ENCODE results near the gene BNIP3.

Gene BNIP3

GRCh38 chr10:131996466-131997365 is 15.0 kb upstream of the BNIP3 start:
- no peaks in the 10 kb centered on the region for H3K4me1 ChIP-seq (ENCODE audit: control insufficient read depth, low read length)
- no peaks in the 10 kb centered on the region for H3F3A ChIP-seq (ENCODE audit: control insufficient read depth, insufficient read depth)
- H3K36me3 ChIP-seq (ENCODE audit: control insufficient read depth, low read length), result no peaks in the 10 kb centered on the region
- no peaks in the 10 kb centered on the region for H3K9me2 ChIP-seq (replicated peaks; ENCODE audit: control insufficient read depth, low read length)
- no peak overlapping the region for H3K4me2 ChIP-seq (ENCODE audit: low read length)
- H3K27me3 ChIP-seq (ENCODE audit: control insufficient read depth, low read length), result no peaks in the 10 kb centered on the region
- no peak for TF ChIP-seq CTCF (IDR thresholded peaks at IDR 0.05; ENCODE audit: low read depth, low read length, poor library complexity, severe bottlenecking)
- no peak for TF ChIP-seq EZH2phosphoT487 (IDR thresholded peaks at IDR 0.05; ENCODE audit: borderline replicate concordance, low read length)
- H4K20me1 ChIP-seq (ENCODE audit: control insufficient read depth, insufficient read depth, low read depth, low read length), result no peaks in the 10 kb centered on the region
- no peaks in the 10 kb centered on the region for H3K79me2 ChIP-seq (ENCODE audit: control insufficient read depth, low read length)
- H3K4me3 ChIP-seq (ENCODE audit: low read length), result no peak overlapping the region
- H3K9me3 ChIP-seq (ENCODE audit: control insufficient read depth, insufficient read depth, low read length), result no peaks in the 10 kb centered on the region
- no peak overlapping the region for H3K27ac ChIP-seq (ENCODE audit: low read depth, low read length)

GRCh38 chr10:131994435-131994834 is 12.7 kb upstream of the BNIP3 start:
- TF ChIP-seq EZH2phosphoT487 (IDR thresholded peaks at IDR 0.05; ENCODE audit: borderline replicate concordance, low read length) (no peak), CTCF (IDR thresholded peaks at IDR 0.05; ENCODE audit: low read depth, low read length, poor library complexity, severe bottlenecking) (no peak)
- H3K36me3 ChIP-seq (ENCODE audit: control insufficient read depth, low read length), result no peaks in the 10 kb centered on the region
- no peaks in the 10 kb centered on the region for H3K79me2 ChIP-seq (ENCODE audit: control insufficient read depth, low read length)
- H3K4me1 ChIP-seq (ENCODE audit: control insufficient read depth, low read length), result no peaks in the 10 kb centered on the region
- no peaks in the 10 kb centered on the region for H4K20me1 ChIP-seq (ENCODE audit: control insufficient read depth, insufficient read depth, low read depth, low read length)
- no peaks in the 10 kb centered on the region for H3K27me3 ChIP-seq (ENCODE audit: control insufficient read depth, low read length)
- H3F3A ChIP-seq (ENCODE audit: control insufficient read depth, insufficient read depth), result no peaks in the 10 kb centered on the region
- no peak overlapping the region for H3K27ac ChIP-seq (ENCODE audit: low read depth, low read length)
- no peaks in the 10 kb centered on the region for H3K9me2 ChIP-seq (replicated peaks; ENCODE audit: control insufficient read depth, low read length)
- no peak overlapping the region for H3K4me3 ChIP-seq (ENCODE audit: low read length)
- H3K4me2 ChIP-seq (ENCODE audit: low read length), result no peak overlapping the region
- H3K9me3 ChIP-seq (ENCODE audit: control insufficient read depth, insufficient read depth, low read length), result no peaks in the 10 kb centered on the region

DNA sequence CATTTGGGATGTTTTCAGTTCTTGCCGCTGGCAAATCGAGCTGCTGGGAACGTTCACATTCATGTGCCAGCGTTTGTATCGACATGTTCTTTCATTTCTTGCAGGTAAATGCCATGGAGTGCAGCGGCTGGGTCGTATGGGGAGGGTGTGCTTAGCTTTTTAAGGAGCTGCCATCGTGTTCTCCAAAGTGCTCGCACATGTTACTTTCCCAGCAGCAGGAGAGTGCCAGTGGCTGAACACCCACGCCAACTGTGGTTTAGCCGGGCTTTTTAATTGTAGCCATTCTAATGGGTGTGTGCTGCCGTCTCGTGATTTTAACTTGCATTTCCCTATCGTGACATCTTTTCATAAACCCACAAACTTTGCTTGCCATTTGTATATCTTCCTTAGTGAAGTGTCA is 11.6 kb upstream of the BNIP3 start:
- Histone ChIP-seq H3K9me2 (replicated peaks; ENCODE audit: control insufficient read depth, low read length) (no peaks in the 10 kb centered on the region), H3K79me2 (ENCODE audit: control insufficient read depth, low read length) (no peaks in the 10 kb centered on the region), H3F3A (ENCODE audit: control insufficient read depth, insufficient read depth) (no peaks in the 10 kb centered on the region), H3K36me3 (ENCODE audit: control insufficient read depth, low read length) (no peaks in the 10 kb centered on the region), H3K4me3 (ENCODE audit: low read length) (no peak overlapping the region), H3K27me3 (ENCODE audit: control insufficient read depth, low read length) (no peaks in the 10 kb centered on the region), H4K20me1 (ENCODE audit: control insufficient read depth, insufficient read depth, low read depth, low read length) (no peaks in the 10 kb centered on the region), H3K4me1 (ENCODE audit: control insufficient read depth, low read length) (no peaks in the 10 kb centered on the region), H3K27ac (ENCODE audit: low read depth, low read length) (no peak overlapping the region), H3K9me3 (ENCODE audit: control insufficient read depth, insufficient read depth, low read length) (no peaks in the 10 kb centered on the region), H3K4me2 (ENCODE audit: low read length) (no peak overlapping the region)
- TF ChIP-seq CTCF (IDR thresholded peaks at IDR 0.05; ENCODE audit: low read depth, low read length, poor library complexity, severe bottlenecking) (no peak), EZH2phosphoT487 (IDR thresholded peaks at IDR 0.05; ENCODE audit: borderline replicate concordance, low read length) (no peak)

Measured in DOHH2 (cell line).